Epidermal melanocyte (primary cell): ENCODE data around the gene HOXD1.

Experiments
- DNase-seq: peaks from one replicate; pipeline ENCODE4 v3.0.0; 2011; ENCODE audit warnings: low spot score; ENCODE audit not compliant: insufficient read length

HOXD1 gene

DNA sequence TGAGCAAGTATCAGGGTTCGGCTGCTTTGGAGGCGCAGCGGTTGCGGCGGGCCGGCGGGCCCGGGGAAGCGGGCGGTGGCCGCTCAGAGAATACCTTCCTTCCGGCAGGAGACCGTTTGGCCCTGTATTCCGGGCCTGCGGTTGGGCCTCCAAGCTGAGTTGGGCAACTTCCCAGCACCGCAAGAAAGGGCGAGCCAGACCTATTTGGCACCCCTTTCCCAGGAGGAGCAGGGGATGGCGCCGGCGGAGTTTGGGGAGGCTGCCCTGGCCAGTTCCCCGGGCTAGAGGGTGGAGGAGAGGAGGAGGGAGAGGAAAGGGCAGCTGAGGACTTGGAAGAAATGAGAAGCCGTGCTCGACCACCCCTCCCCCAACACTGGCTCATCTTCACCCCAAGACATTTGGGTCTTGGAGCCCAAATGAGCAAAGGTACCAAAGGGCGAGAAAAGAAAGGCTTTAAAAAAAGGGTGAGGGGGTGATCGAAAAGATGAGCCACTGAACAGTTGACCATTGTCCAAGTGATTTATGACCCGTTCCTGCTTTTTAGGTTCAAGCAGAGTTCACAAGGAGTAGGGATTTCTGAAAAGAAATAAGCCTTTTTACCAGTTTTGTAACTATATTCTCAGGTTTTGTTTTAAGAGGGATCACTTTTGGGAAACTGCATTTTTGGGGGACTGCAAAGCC is 23.0 kb upstream of the HOXD1 start:
- DNase-seq, result no peak

DNA sequence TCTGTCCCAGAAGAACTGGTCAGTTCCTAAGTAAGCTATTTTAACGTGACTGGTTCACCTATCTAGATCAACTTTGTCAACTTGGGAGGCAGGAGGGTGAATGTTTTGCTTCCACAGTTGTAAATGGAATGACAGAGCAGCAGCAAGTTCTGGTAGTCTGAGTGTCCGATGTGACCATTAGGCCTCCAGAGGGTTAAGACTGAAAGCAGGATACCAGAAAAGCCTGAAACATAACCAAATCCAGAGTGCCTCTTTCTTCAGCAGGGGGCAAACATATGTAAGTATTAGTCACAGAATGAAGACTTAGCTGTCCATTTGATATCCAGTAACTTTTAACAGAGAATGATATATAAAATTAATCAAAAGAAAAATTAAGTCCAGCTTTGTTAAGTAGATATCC is 22.2 kb upstream of the HOXD1 start:
- DNase-seq, result no peak

DNA sequence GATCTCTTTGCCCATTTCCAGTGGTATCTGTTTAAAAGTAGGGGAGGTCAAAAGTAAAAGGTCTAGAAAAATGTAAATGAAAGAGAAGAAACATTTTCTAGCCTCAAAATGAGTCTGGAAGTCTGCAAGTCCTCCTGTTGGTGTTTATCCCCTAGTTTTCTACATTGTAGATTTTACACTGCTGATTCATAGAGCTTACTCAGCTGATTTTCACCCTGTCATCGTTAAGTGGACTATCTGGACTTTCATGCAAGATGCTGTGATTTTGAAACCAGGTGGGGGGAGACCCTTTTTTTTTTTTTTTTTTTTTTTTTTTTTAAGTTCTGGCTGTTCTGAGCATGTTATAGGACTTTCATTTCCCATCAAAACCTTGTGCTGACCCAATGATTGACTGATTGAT is 21.1 kb upstream of the HOXD1 start:
- no peak for DNase-seq

- no peak for DNase-seq
These were observed 19.3 kb upstream of the HOXD1 start for GRCh38 chr2:176169181-176169580.

GRCh38 chr2:176169711-176170110 is 18.8 kb upstream of the HOXD1 start:
- no peak for DNase-seq

- DNase-seq, result no peak
These were observed 17.7 kb upstream of the HOXD1 start for GRCh38 chr2:176170602-176171305.

- DNase-seq, result no peak
These were observed 17.0 kb upstream of the HOXD1 start for GRCh38 chr2:176171351-176172006.

- DNase-seq, result no peak
These were observed 16.2 kb upstream of the HOXD1 start for GRCh38 chr2:176172007-176172894.

DNA sequence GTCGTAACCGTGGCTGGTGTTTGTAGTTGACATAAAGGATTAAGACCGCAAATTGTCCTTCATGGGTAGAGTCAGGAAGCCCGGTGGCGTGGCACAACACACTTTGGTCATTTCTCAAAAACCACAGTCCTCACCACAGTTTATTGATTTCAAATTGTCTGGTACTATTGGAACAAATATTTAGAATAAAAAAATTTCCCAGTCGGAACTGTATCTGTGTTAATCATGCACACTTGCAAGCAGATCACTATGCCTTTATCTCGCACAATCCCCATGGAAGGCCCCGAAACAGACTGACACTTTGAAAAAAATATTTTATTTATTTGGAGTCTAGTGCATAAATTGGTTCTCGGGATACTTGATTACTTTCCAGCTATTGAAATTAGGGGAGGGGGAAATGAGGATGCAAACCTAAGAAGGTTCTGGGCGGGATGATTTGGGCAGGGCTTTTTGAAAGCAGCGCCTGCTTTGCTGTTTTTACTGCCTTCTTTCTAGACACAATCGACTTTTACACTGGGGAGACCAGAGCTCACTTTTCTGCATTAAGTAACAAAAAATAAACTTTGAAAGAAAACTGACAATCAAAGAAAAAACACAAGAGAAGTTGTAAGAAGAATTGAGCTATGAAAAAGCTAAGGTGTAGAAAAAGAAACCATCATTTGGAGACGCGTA is 15.4 kb upstream of the HOXD1 start:
- no peak for DNase-seq

DNA sequence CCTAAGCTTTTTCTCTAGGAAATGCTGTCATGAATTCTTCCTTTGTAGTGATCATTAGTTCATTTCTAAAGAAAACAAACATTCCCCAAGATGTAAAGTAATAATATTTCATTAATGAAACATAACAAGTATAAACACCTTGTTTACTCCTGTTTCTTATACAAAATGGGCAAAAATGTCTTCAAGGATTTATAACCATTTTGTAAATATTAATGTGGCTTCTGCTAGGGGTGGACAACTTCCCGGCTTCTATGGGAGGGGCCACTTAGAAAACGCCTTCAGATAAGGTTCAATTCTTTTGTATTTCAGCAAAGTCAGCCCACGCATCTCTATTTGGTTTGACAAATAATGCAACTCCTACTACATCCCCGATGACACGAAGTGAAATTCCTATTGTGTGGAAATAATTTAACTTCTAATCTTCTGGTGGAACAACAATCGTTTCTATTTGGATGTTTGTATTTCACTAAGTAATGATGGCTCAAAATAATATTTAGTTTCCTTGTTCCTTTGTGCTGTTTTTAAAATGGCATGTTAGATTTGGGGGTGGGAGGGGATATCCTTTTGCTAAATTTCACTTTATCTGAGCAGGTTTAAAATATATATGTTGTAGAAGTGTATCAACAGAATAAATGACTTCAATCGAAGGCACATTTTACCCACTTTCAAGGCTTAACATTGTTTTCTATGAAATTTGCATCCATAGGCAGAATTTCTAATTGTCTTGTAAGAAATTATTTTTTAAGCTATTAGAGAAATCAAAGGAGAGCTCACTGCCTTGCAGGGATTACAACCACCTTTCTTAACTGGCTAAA is 14.7 kb upstream of the HOXD1 start:
- DNase-seq, result no peak

GRCh38 chr2:176174382-176174823 is 14.1 kb upstream of the HOXD1 start:
- DNase-seq, result no peak

- DNase-seq, result no peak
These were observed 13.4 kb upstream of the HOXD1 start for GRCh38 chr2:176174824-176175708.

GRCh38 chr2:176175709-176176607 is 12.5 kb upstream of the HOXD1 start:
- DNase-seq, result no peak

- no peak for DNase-seq
These were observed 10.9 kb upstream of the HOXD1 start for GRCh38 chr2:176177580-176178037.

GRCh38 chr2:176178038-176178756 is 10.3 kb upstream of the HOXD1 start:
- no peak for DNase-seq

GRCh38 chr2:176178757-176179295 is 9.6 kb upstream of the HOXD1 start:
- DNase-seq, result no peak

- no peak for DNase-seq
These were observed 6.9 kb upstream of the HOXD1 start for GRCh38 chr2:176181551-176181950.
